Endothelial cell of umbilical vein (primary cell): ENCODE measurements around the gene C12orf60. TPM values are rescaled to one million over a fixed set of nuclear protein-coding genes. Genes with fewer than 3 reads are reported as not detected.

Experiments
- BruUV-seq: library from RNA; stranded (reverse); fragments of 400-500 nt; replicated peaks from 2 replicates; lab custom pipeline; 2021; lab: Mats Ljungman, UMichigan
- CTCF ChIA-PET: fragments of 300-600, 350-600 bp; sonication (Branson Sonifier 250); formaldehyde crosslinking; loops from one replicate; lab custom pipeline; 2021; ENCODE audit warnings: antibody characterized with exemption, inconsistent platforms; lab: Charles Lee
- POLR2A ChIA-PET: fragments of 300-600, 350-600 bp; sonication (Branson Sonifier 250); formaldehyde crosslinking; loops from one replicate; lab custom pipeline; 2021; ENCODE audit warnings: antibody characterized with exemption, inconsistent platforms; lab: Charles Lee
- DNase-seq: peaks from one replicate; pipeline ENCODE4 v3.0.0-alpha.2; 2011; ENCODE audit warnings: low read depth, low spot score
- FAIRE-seq: peaks from 2 replicates; lab custom pipeline; 2011; peaks lifted over from hg19 to GRCh38; lab: Jason Lieb, UNC
- H2AFZ ChIP-seq: 2 replicates; pipeline ENCODE4 v1.6.0; 2012; ENCODE audit warnings: low read depth, low read length, control low read depth, inconsistent platforms
- H3K27ac ChIP-seq: 2 replicates; pipeline ENCODE4 v1.5.1; 2011; ENCODE audit warnings: low read depth, mild to moderate bottlenecking, control low read depth, low read length, moderate library complexity; ENCODE audit not compliant: insufficient read depth
- H3K27me3 ChIP-seq, 2 experiments: 2 replicates each; pipeline versions ENCODE4 v1.6.0 to v1.6.1; 2011; ENCODE audit warnings: low read length in 2 of 2, mixed read lengths in 1 of 2; ENCODE audit not compliant: control insufficient read depth in 2 of 2, insufficient read depth in 2 of 2
- H3K36me3 ChIP-seq, 2 experiments: 2 replicates in 1 of 2; 3 replicates in 1 of 2; pipeline ENCODE4 v1.5.1; 2011; ENCODE audit warnings: low read length in 2 of 2, mild to moderate bottlenecking in 1 of 2, moderate library complexity in 1 of 2; ENCODE audit not compliant: control insufficient read depth in 2 of 2, insufficient read depth in 2 of 2; ENCODE audit errors: extremely low read depth in 1 of 2
- H3K4me1 ChIP-seq: 3 replicates; pipeline ENCODE4 v1.5.1; 2011; ENCODE audit warnings: mild to moderate bottlenecking, low read length; ENCODE audit not compliant: control insufficient read depth, insufficient read depth; ENCODE audit errors: extremely low read depth
- H3K4me2 ChIP-seq: 2 replicates; pipeline ENCODE4 v1.6.1; 2011; ENCODE audit warnings: low read length, control low read depth, mixed read lengths; ENCODE audit not compliant: insufficient read depth
- H3K4me3 ChIP-seq, 3 experiments: fragments of 200-600 bp in 1 of 3; sonication (generic), shearing (Covaris generic) in 1 of 3; replicated peaks in 1 of 3; 2 replicates each; pipeline ENCODE4 v1.5.1; 2011 to 2016; ENCODE audit warnings: control low read depth in 3 of 3, low read length in 3 of 3, mild to moderate bottlenecking in 2 of 3, inconsistent platforms in 1 of 3, low read depth in 1 of 3, moderate library complexity in 1 of 3; ENCODE audit not compliant: insufficient read depth in 1 of 3
- H3K79me2 ChIP-seq: 2 replicates; pipeline ENCODE4 v1.6.0; 2012; ENCODE audit warnings: low read length, inconsistent platforms; ENCODE audit not compliant: control insufficient read depth, insufficient read depth
- H3K9ac ChIP-seq: replicated peaks from 2 replicates; pipeline ENCODE3; 2011; ENCODE audit warnings: low read length, control low read depth; ENCODE audit not compliant: insufficient read depth; ENCODE audit errors: extremely low read depth
- H3K9me1 ChIP-seq: replicated peaks from 3 replicates; pipeline ENCODE4 v1.6.0; 2011; ENCODE audit warnings: mild to moderate bottlenecking, low read length; ENCODE audit not compliant: control insufficient read depth, insufficient read depth; ENCODE audit errors: extremely low read depth
- H3K9me3 ChIP-seq: replicated peaks from 2 replicates; pipeline ENCODE4 v1.5.1; 2012; ENCODE audit warnings: low read length, inconsistent platforms; ENCODE audit not compliant: control insufficient read depth, insufficient read depth
- H4K20me1 ChIP-seq: replicated peaks from 2 replicates; pipeline ENCODE3; 2011; ENCODE audit warnings: mild to moderate bottlenecking, low read length; ENCODE audit not compliant: control insufficient read depth, insufficient read depth; ENCODE audit errors: extremely low read depth
- CTCF ChIP-seq, 2 donors: IDR thresholded peaks; 1 replicate in 1 of 2; 2 replicates in 1 of 2; pipeline ENCODE4 v1.5.1; 2011; ENCODE audit warnings: low read length in 2 of 2, mild to moderate bottlenecking in 2 of 2, moderate library complexity in 2 of 2, control low read depth in 1 of 2, inconsistent platforms in 1 of 2, low read depth in 1 of 2; ENCODE audit not compliant: insufficient read depth in 1 of 2; ENCODE audit errors: extremely low read depth in 1 of 2
- EZH2 ChIP-seq: IDR thresholded peaks from 2 replicates; pipeline ENCODE4 v1.6.1; 2012; ENCODE audit warnings: borderline replicate concordance, low read depth, mild to moderate bottlenecking, moderate library complexity, low read length, inconsistent platforms; ENCODE audit not compliant: severe bottlenecking
- FOS ChIP-seq: IDR thresholded peaks from 2 replicates; pipeline ENCODE4 v1.6.1; 2011; ENCODE audit warnings: mild to moderate bottlenecking, low read length, moderate library complexity, borderline replicate concordance; ENCODE audit not compliant: insufficient read depth
- GATA2 ChIP-seq: IDR thresholded peaks from 2 replicates; pipeline ENCODE4 v1.7.0; 2011; ENCODE audit warnings: low read depth, mild to moderate bottlenecking, moderate library complexity, mixed read lengths, low read length; ENCODE audit not compliant: insufficient read length, insufficient read depth
- JUN ChIP-seq: IDR thresholded peaks from 2 replicates; pipeline ENCODE4 v1.6.1; 2011; ENCODE audit warnings: borderline replicate concordance, low read depth; ENCODE audit not compliant: insufficient read length, insufficient read depth
- MAX ChIP-seq: IDR thresholded peaks from 2 replicates; pipeline ENCODE4 v1.6.1; 2011; ENCODE audit not compliant: insufficient read depth, insufficient read length
- MYC ChIP-seq: IDR thresholded peaks from one replicate; pipeline ENCODE4 v1.6.1; 2011; ENCODE audit warnings: mild to moderate bottlenecking, low read depth, low read length
- POLR2A ChIP-seq: IDR thresholded peaks from 2 replicates; pipeline ENCODE4 v1.6.1; 2012; ENCODE audit warnings: low read depth, mild to moderate bottlenecking, control low read depth, low read length
- POLR2AphosphoS5 ChIP-seq: IDR thresholded peaks from 2 replicates; pipeline ENCODE4 v1.6.1; 2012; ENCODE audit warnings: low read depth, mild to moderate bottlenecking, control low read depth, low read length, moderate library complexity; ENCODE audit not compliant: insufficient read depth
- dilution Hi-C: fragments of 300-500 bp; cut with MboI; formaldehyde crosslinking; loops from one replicate; pipeline ENCODE4 v1.15.0; 2019; ENCODE audit warnings: low sequenced_read_pairs; ENCODE audit not compliant: extremely low pct_ligation_motif_present
- intact Hi-C: fragments of 100-400 bp; cut with micrococcal nuclease; formaldehyde crosslinking; loops from one replicate; pipeline ENCODE4 v1.10.0; 2022
- polyA plus RNA-seq, 4 experiments: library from polyadenylated mRNA; depleted of rRNA in 3 of 4; stranded (reverse) in 3 of 4; unstranded in 1 of 4; fragments of >200 nt; gene quantifications; 2 replicates each; pipeline versions ENCODE4 v1.2.1 to v1.2.3, GENCODE V29; 2011 to 2012; ENCODE audit warnings: missing spikeins in 1 of 4
- total RNA-seq: library from RNA; stranded (reverse); gene quantifications from 2 replicates; pipeline ENCODE4 v1.2.3, GENCODE V29; 2021

C12orf60 gene
- total and polyA plus RNA-seq, 2 donors (not counting 3 experiments of a cell fraction or from before 2014, with no cell fraction given), result 0.52 to 1.3 TPM

GRCh38 chr12:14782756-14783155 lies 20.7 kb upstream of the C12orf60 start:
- H3K9me3 ChIP-seq, result no peaks in the 10 kb centered on the region
- DNase-seq, result no peak
- no peak for FAIRE-seq
- no peaks in the 10 kb centered on the region for H3K4me1 ChIP-seq
- peaks cover 5 to 15% of the 10 kb centered on the region in 2 experiments for H3K36me3 ChIP-seq
- H3K4me2 ChIP-seq, result no peak overlapping the region
- CTCF ChIA-PET, result interaction anchor here (1.1 to 1.5 kb wide), 3 partner anchors 10 to 15 kb away, joined by 3 to 5 read pairs (median 3); no protein-coding TSS in a partner anchor
- H3K27ac ChIP-seq, result no peak overlapping the region
- no peak overlapping the region for H2AFZ ChIP-seq
- no peak for TF ChIP-seq GATA2
- POLR2A ChIA-PET, result interaction anchor here (1.0 to 1.4 kb wide), 2 partner anchors 12 kb away, joined by 3 to 4 read pairs; a partner anchor contains a TSS
- dilution Hi-C loops, result no loop called here
- no peaks in the 10 kb centered on the region for H3K9me1 ChIP-seq
- no peaks in the 10 kb centered on the region for H3K79me2 ChIP-seq
- no peaks in the 10 kb centered on the region for H3K27me3 ChIP-seq
- no peaks in the 10 kb centered on the region for H4K20me1 ChIP-seq
- no peak overlapping the region for H3K9ac ChIP-seq
- no TSS peak for BruUV-seq
- H3K4me3 ChIP-seq, result no peak overlapping the region
- intact Hi-C loops, result no loop called here

GRCh38 chr12:14784471-14784870 lies 19.0 kb upstream of the C12orf60 start:
- ChIA-PET CTCF (interaction anchor here (1.4 to 2.2 kb wide), 3 partner anchors 10 to 13 kb away, joined by 3 to 11 read pairs (median 3); a partner anchor contains a TSS), POLR2A (interaction anchor here (1.3 kb wide), 1 partner anchor 11 kb away, joined by 5 read pairs; a partner anchor contains a TSS)
- Histone ChIP-seq H3K9me3 (no peaks in the 10 kb centered on the region), H3K79me2 (no peaks in the 10 kb centered on the region), H4K20me1 (no peaks in the 10 kb centered on the region), H3K4me1 (no peaks in the 10 kb centered on the region), H2AFZ (no peak overlapping the region), H3K36me3 (peaks cover 6 to 28% of the 10 kb centered on the region in 2 experiments), H3K9ac (no peak overlapping the region), H3K4me3 (no peak overlapping the region), H3K4me2 (no peak overlapping the region), H3K9me1 (no peaks in the 10 kb centered on the region), H3K27ac (no peak overlapping the region), H3K27me3 (no peaks in the 10 kb centered on the region)
- FAIRE-seq (no peak), DNase-seq (no peak)
- dilution Hi-C loops, result no loop called here
- intact Hi-C loops, result no loop called here
- TF ChIP-seq MAX (no peak), MYC (no peak), CTCF (IDR thresholded peaks at IDR 0.05; ENCODE audit: extremely low read depth in 1 of 2, insufficient read depth in 1 of 2, low read depth in 1 of 2, low read length in 2 of 2) (no peak), FOS (no peak), POLR2A (no peak), POLR2AphosphoS5 (no peak), JUN (no peak), EZH2 (no peak), GATA2 (no peak)
- no TSS peak for BruUV-seq
